Skeletal muscle tissue (tissue), 4 donors: ENCODE measurements around the gene SLC8A1. TPM values are rescaled to one million over a fixed set of nuclear protein-coding genes. Genes with fewer than 3 reads are reported as not detected.

Experiments
- H3K27ac ChIP-seq: one replicate; pipeline ENCODE4 v1.7.0; 2013; ENCODE audit warnings: mild to moderate bottlenecking, low read depth, low read length, inconsistent platforms
- H3K27me3 ChIP-seq, 3 donors: one replicate each; pipeline ENCODE4 v1.7.0; 2013; ENCODE audit warnings: low read length in 3 of 3; ENCODE audit not compliant: control insufficient read depth in 3 of 3, insufficient read depth in 3 of 3
- H3K36me3 ChIP-seq, 3 donors: one replicate each; pipeline ENCODE4 v1.7.0; 2013; ENCODE audit warnings: low read length in 3 of 3; ENCODE audit not compliant: control insufficient read depth in 3 of 3, insufficient read depth in 3 of 3
- H3K4me1 ChIP-seq, 3 donors: one replicate each; pipeline ENCODE4 v1.7.0; 2013; ENCODE audit warnings: low read length in 3 of 3, mild to moderate bottlenecking in 3 of 3; ENCODE audit not compliant: control insufficient read depth in 3 of 3, insufficient read depth in 3 of 3
- H3K4me3 ChIP-seq, 3 donors: one replicate each; pipeline ENCODE4 v1.7.0; 2013; ENCODE audit warnings: low read length in 3 of 3
- H3K9ac ChIP-seq, 3 donors: one replicate each; pipeline ENCODE4 v1.7.0; 2013; ENCODE audit warnings: low read length in 3 of 3, mild to moderate bottlenecking in 3 of 3, moderate library complexity in 2 of 3, low read depth in 1 of 3
- H3K9me3 ChIP-seq, 3 donors: one replicate each; pipeline ENCODE4 v1.7.0; 2013; ENCODE audit warnings: low read length in 3 of 3; ENCODE audit not compliant: control insufficient read depth in 3 of 3
- total RNA-seq: library from RNA; depleted of rRNA; stranded (reverse); fragments of >200 nt; gene quantifications from one replicate; pipeline ENCODE4 v1.2.3, GENCODE V29; 2014
- donor health status: Osteomylitis.

Gene SLC8A1
- total RNA-seq, 1 donor from 2014 or later: 45.9 TPM

- no peaks in the 10 kb centered on the region for H3K9me3 ChIP-seq
- no peaks in the 10 kb centered on the region for H3K27me3 ChIP-seq
- no peaks in the 10 kb centered on the region for H3K36me3 ChIP-seq
- H3K27ac ChIP-seq: no peak overlapping the region
- H3K9ac ChIP-seq: no peak overlapping the region
- no peak overlapping the region for H3K4me3 ChIP-seq
- no peaks in the 10 kb centered on the region for H3K4me1 ChIP-seq
Measured at GRCh38 chr2:40113997-40114396, 337.9 kb downstream of the SLC8A1 start.

GRCh38 chr2:40113272-40113968 is 338.5 kb downstream of the SLC8A1 start:
- no peaks in the 10 kb centered on the region for H3K27me3 ChIP-seq
- H3K36me3 ChIP-seq: no peaks in the 10 kb centered on the region
- H3K4me3 ChIP-seq: no peak overlapping the region
- no peaks in the 10 kb centered on the region for H3K4me1 ChIP-seq
- H3K9me3 ChIP-seq: no peaks in the 10 kb centered on the region
- H3K9ac ChIP-seq: no peak overlapping the region
- H3K27ac ChIP-seq: no peak overlapping the region

- H3K36me3 ChIP-seq: no peaks in the 10 kb centered on the region
- no peaks in the 10 kb centered on the region for H3K9me3 ChIP-seq
- no peaks in the 10 kb centered on the region for H3K27me3 ChIP-seq
- H3K9ac ChIP-seq: no peak overlapping the region
- H3K4me1 ChIP-seq: peaks cover 0 to 2% (median 0%) of the 10 kb centered on the region in 3 donors
- no peak overlapping the region for H3K4me3 ChIP-seq
- no peak overlapping the region for H3K27ac ChIP-seq
Measured at GRCh38 chr2:40109381-40109780, 342.5 kb downstream of the SLC8A1 start.

- no peaks in the 10 kb centered on the region for H3K36me3 ChIP-seq
- no peak overlapping the region for H3K27ac ChIP-seq
- H3K4me3 ChIP-seq: no peak overlapping the region
- H3K27me3 ChIP-seq: no peaks in the 10 kb centered on the region
- no peak overlapping the region for H3K9ac ChIP-seq
- peaks cover 0 to 2% (median 0%) of the 10 kb centered on the region in 3 donors for H3K4me1 ChIP-seq
- no peaks in the 10 kb centered on the region for H3K9me3 ChIP-seq
Measured at GRCh38 chr2:40108851-40109250, 343.0 kb downstream of the SLC8A1 start.

GRCh38 chr2:40106061-40106460 is 345.8 kb downstream of the SLC8A1 start:
- no peaks in the 10 kb centered on the region for H3K36me3 ChIP-seq
- no peak overlapping the region for H3K9ac ChIP-seq

GRCh38 chr2:40105593-40105992 is 346.3 kb downstream of the SLC8A1 start:
- no peak overlapping the region for H3K4me3 ChIP-seq
- peaks cover 0 to 2% (median 0%) of the 10 kb centered on the region in 3 donors for H3K4me1 ChIP-seq
- no peaks in the 10 kb centered on the region for H3K27me3 ChIP-seq
- H3K9me3 ChIP-seq: no peaks in the 10 kb centered on the region
- no peaks in the 10 kb centered on the region for H3K36me3 ChIP-seq
- no peak overlapping the region for H3K27ac ChIP-seq
- H3K9ac ChIP-seq: no peak overlapping the region

More at GRCh38 chr2:40106061-40106460, 345.8 kb downstream of the SLC8A1 start:
- Histone ChIP-seq H3K27me3 (no peaks in the 10 kb centered on the region), H3K4me1 (peaks cover 0 to 2% (median 0%) of the 10 kb centered on the region in 3 donors), H3K4me3 (no peak overlapping the region), H3K9me3 (no peaks in the 10 kb centered on the region), H3K27ac (no peak overlapping the region)

GRCh38 chr2:40103590-40103989 is 348.3 kb downstream of the SLC8A1 start:
- Histone ChIP-seq H3K4me1 (peaks cover 0 to 2% (median 0%) of the 10 kb centered on the region in 3 donors), H3K36me3 (no peaks in the 10 kb centered on the region), H3K27me3 (no peaks in the 10 kb centered on the region), H3K27ac (no peak overlapping the region), H3K9ac (no peak overlapping the region), H3K9me3 (no peaks in the 10 kb centered on the region), H3K4me3 (no peak overlapping the region)

GRCh38 chr2:40103163-40103562 is 348.7 kb downstream of the SLC8A1 start:
- Histone ChIP-seq H3K27ac (no peak overlapping the region), H3K9ac (no peak overlapping the region), H3K4me1 (peaks cover 0 to 2% (median 0%) of the 10 kb centered on the region in 3 donors), H3K9me3 (no peaks in the 10 kb centered on the region), H3K27me3 (no peaks in the 10 kb centered on the region), H3K4me3 (no peak overlapping the region), H3K36me3 (no peaks in the 10 kb centered on the region)

- no peak overlapping the region for H3K9ac ChIP-seq
- H3K27me3 ChIP-seq: no peaks in the 10 kb centered on the region
- no peak overlapping the region for H3K27ac ChIP-seq
- no peak overlapping the region for H3K4me3 ChIP-seq
- no peaks in the 10 kb centered on the region for H3K9me3 ChIP-seq
- H3K4me1 ChIP-seq: peaks cover 0 to 2% (median 0%) of the 10 kb centered on the region in 3 donors
- H3K36me3 ChIP-seq: no peaks in the 10 kb centered on the region
Measured at GRCh38 chr2:40102447-40102846, 349.4 kb downstream of the SLC8A1 start.

- Histone ChIP-seq H3K27ac (no peak overlapping the region), H3K36me3 (no peaks in the 10 kb centered on the region), H3K4me1 (peaks cover 0 to 2% (median 0%) of the 10 kb centered on the region in 3 donors), H3K9me3 (no peaks in the 10 kb centered on the region), H3K27me3 (no peaks in the 10 kb centered on the region), H3K4me3 (no peak overlapping the region), H3K9ac (no peak overlapping the region)
Measured at GRCh38 chr2:40101131-40101575, 350.7 kb downstream of the SLC8A1 start.
